Activated CD4-positive, alpha-beta T cell treated with anti-CD3 and anti-CD28 coated beads, Interleukin-2, amount 50 U/mL, for 16 hours (primary cell): ENCODE data around the gene P2RY4.
"Not testable (repeated sequence)": the region's sequence is repeated elsewhere in the genome, so short reads cannot be mapped to it uniquely, and the experiment has no call there.

Experiments
- DNase-seq: peaks from one replicate; pipeline ENCODE4 v3.0.0-alpha.2; 2020

P2RY4 gene

GRCh38 chrX:70241501-70241900, 18.5 kb downstream of the P2RY4 start:
- no peak for DNase-seq

- no peak for DNase-seq
Observed at GRCh38 chrX:70240751-70241150, 19.3 kb downstream of the P2RY4 start.

GRCh38 chrX:70234355-70234754, 25.6 kb downstream of the P2RY4 start, which contains the start of gene AWAT1:
TSS of gene AWAT1 (plus strand) at chrX:70234655. CDS start at chrX:70234696, 41 bp downstream.
- no peak for DNase-seq

- DNase-seq: no peak
Observed at GRCh38 chrX:70231666-70232065, 28.3 kb downstream of the P2RY4 start.

DNA sequence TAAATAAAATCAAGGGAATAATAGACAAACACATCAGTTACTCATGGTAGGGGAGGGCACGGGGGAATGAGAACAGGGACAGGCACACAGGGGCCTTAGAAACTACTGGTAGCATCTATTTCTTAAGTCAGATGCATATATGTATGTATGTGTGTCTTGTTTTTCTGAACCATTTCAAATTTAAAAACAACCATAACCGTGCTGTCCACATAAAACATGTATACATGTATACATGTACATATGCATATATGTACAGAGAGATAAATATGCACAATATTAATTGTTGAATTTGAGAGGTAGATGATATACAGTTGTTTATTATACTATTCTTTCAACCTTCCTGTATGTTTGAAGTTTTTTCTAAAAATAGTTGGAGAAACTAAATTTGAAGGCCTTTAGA, 33.3 kb downstream of the P2RY4 start:
- no peak for DNase-seq

GRCh38 chrX:70226048-70226447, 34.0 kb downstream of the P2RY4 start:
- DNase-seq: no peak

DNA sequence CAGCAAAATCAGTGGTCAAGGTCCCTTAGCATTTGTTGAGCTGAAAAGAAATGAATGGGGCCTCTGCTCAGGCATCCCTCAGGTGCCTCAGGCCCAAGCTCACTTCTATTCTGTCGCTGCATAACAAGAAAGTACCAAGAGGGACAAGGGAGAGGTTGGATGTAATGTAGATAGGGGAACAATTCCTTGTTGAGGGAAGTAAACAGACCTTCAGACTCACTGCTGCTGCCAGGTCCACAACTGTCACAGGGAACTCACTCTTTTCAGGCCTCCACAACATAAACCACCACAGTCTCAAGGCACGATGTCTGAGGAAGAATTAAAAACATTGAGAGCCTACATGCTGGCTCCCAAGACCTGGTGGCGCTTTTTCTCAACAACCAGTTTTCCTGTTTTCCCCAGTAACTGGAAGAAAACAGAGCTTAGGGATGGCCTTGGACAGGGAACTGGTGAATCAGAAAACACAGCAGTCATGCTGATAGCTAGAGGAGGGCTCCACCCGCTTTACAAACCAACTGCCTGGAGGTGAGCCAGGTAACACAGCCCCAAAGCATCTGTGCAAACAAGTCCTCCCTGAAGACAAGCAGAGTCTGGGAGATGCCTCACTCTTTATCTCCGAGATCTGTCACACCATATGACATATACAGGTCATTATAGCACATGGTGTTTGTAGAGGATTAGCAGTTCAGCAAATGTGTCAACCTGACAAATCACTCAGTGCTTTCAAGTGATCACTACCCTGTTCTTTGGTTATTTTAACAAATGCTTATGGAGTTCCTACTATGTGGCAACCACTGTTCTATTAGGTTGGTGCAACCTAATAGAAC, 39.9 kb downstream of the P2RY4 start:
- DNase-seq: no peak

DNA sequence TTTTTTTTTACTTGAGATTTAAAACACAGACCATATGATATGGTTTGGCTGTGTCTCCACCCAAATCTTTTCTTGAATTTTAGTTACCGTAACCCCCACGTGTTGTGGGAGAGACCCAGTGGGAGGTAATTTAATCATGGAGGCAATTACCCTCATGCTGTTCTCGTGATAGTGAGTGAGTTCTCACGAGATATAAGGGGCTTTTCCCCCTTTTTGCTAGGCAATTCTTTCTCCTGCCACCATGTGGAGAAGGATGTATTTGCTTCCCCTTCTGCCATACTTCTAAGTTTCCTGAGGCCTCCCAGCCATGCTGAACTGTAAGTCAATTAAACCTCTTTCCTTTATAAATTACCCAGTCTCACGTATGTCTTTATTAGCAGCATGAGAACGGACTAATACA, 50.4 kb downstream of the P2RY4 start:
- DNase-seq: not testable (repeated sequence)

- no peak for DNase-seq
Observed at GRCh38 chrX:70208479-70208878, 51.5 kb downstream of the P2RY4 start.
